Measurements from ENCODE around the gene MISP.
"Not testable (repeated sequence)": the region's sequence is repeated elsewhere in the genome, so short reads cannot be mapped to it uniquely, and the experiment has no call there.

MISP gene

GRCh38 chr19:726993-727956 is 23.6 kb upstream of the MISP start:
- H3K27ac ChIP-seq = no peak overlapping the region
- no peak for TF ChIP-seq CTCF (conservative IDR thresholded peaks at IDR 0.05)
- no peak for TF ChIP-seq ZFX (IDR thresholded peaks at IDR 0.05)

- no peak overlapping the region for H3K27ac ChIP-seq
- TF ChIP-seq ZFX (IDR thresholded peaks at IDR 0.05) (no peak), CTCF (conservative IDR thresholded peaks at IDR 0.05) (no peak)
These were observed 22.9 kb upstream of the MISP start for GRCh38 chr19:728011-728410.

GRCh38 chr19:729564-729963 is 21.3 kb upstream of the MISP start:
- not testable (repeated sequence) for H3K27ac ChIP-seq

- TF ChIP-seq CTCF (conservative IDR thresholded peaks at IDR 0.05) (no peak), ZFX (IDR thresholded peaks at IDR 0.05) (no peak)
- no peak overlapping the region for H3K27ac ChIP-seq
These were observed 20.8 kb upstream of the MISP start for GRCh38 chr19:729965-730668.

- H3K27ac ChIP-seq = no peak overlapping the region
- TF ChIP-seq CTCF (conservative IDR thresholded peaks at IDR 0.05) (no peak), ZFX (IDR thresholded peaks at IDR 0.05) (no peak)
These were observed 19.9 kb upstream of the MISP start for GRCh38 chr19:731000-731399.

GRCh38 chr19:732148-733069 is 18.5 kb upstream of the MISP start:
- H3K27ac ChIP-seq = no peak overlapping the region
- TF ChIP-seq CTCF (conservative IDR thresholded peaks at IDR 0.05) (no peak), ZFX (IDR thresholded peaks at IDR 0.05) (no peak)

GRCh38 chr19:734716-735115 is 16.2 kb upstream of the MISP start:
- TF ChIP-seq CTCF (conservative IDR thresholded peaks at IDR 0.05) (no peak), ZFX (IDR thresholded peaks at IDR 0.05) (no peak)
- H3K27ac ChIP-seq = no peak overlapping the region

Data from C4-2B (cell line).